Liver (tissue), 9 donors: ENCODE results near the gene TBL1X. TPM values are rescaled to one million over a fixed set of nuclear protein-coding genes. Genes with fewer than 3 reads are reported as not detected.
A peak's percentile ranks its signal among the peaks of the same experiment; 100 is the strongest.

Experiments used
- DNase-seq: peaks from one replicate; pipeline ENCODE4 v3.0.0-alpha.2; 2017; ENCODE audit warnings: low spot score
- H3K27ac ChIP-seq, 2 donors: one replicate each; pipeline ENCODE4 v1.7.0; 2013; ENCODE audit warnings: inconsistent platforms in 2 of 2, low read length in 2 of 2, control low read depth in 1 of 2, low read depth in 1 of 2, mild to moderate bottlenecking in 1 of 2
- H3K27me3 ChIP-seq, 4 donors: one replicate each; pipeline versions ENCODE4 v1.6.1 to v1.7.0; 2013; ENCODE audit warnings: low read length in 3 of 4, inconsistent platforms in 1 of 4, mild to moderate bottlenecking in 1 of 4, moderate library complexity in 1 of 4; ENCODE audit not compliant: control insufficient read depth in 4 of 4, insufficient read depth in 4 of 4
- H3K36me3 ChIP-seq, 4 donors: one replicate each; pipeline versions ENCODE4 v1.6.1 to v1.7.0; 2013; ENCODE audit warnings: low read length in 3 of 4, mild to moderate bottlenecking in 3 of 4, low read depth in 1 of 4, moderate library complexity in 1 of 4; ENCODE audit not compliant: control insufficient read depth in 4 of 4, insufficient read depth in 3 of 4
- H3K4me1 ChIP-seq, 4 donors: one replicate each; pipeline versions ENCODE4 v1.6.1 to v1.7.0; 2013; ENCODE audit warnings: low read length in 3 of 4, mild to moderate bottlenecking in 3 of 4, moderate library complexity in 1 of 4; ENCODE audit not compliant: control insufficient read depth in 4 of 4, insufficient read depth in 4 of 4
- H3K4me3 ChIP-seq, 3 donors: one replicate each; pipeline versions ENCODE4 v1.6.1 to v1.7.0; 2013; ENCODE audit warnings: low read length in 3 of 3, control low read depth in 1 of 3, low read depth in 1 of 3, mild to moderate bottlenecking in 1 of 3
- H3K9ac ChIP-seq, 2 donors: one replicate each; pipeline ENCODE4 v1.7.0; 2013; ENCODE audit warnings: low read length in 2 of 2, mild to moderate bottlenecking in 2 of 2, moderate library complexity in 2 of 2, control low read depth in 1 of 2, low read depth in 1 of 2
- H3K9me3 ChIP-seq, 4 donors: one replicate each; pipeline versions ENCODE4 v1.6.1 to v1.7.0; 2013; ENCODE audit warnings: low read length in 3 of 4; ENCODE audit not compliant: control insufficient read depth in 4 of 4
- EGR1 ChIP-seq, 2 donors: IDR thresholded peaks; 2 replicates each; pipeline ENCODE4 v1.6.1; 2016 to 2018; ENCODE audit warnings: antibody characterized with exemption in 2 of 2, low read depth in 2 of 2
- FOXA2 ChIP-seq: IDR thresholded peaks from 2 replicates; pipeline ENCODE4 v1.6.1; 2016; ENCODE audit warnings: antibody characterized with exemption
- GABPA ChIP-seq, 2 donors: IDR thresholded peaks in 1 of 2; conservative IDR thresholded peaks in 1 of 2; 2 replicates each; pipeline ENCODE4 v1.6.1; 2016; ENCODE audit warnings: antibody characterized with exemption in 2 of 2, mild to moderate bottlenecking in 1 of 2, moderate library complexity in 1 of 2
- HNF4A ChIP-seq, 2 donors: conservative IDR thresholded peaks; 2 replicates each; pipeline ENCODE4 v1.6.1; 2016; ENCODE audit warnings: antibody characterized with exemption in 2 of 2, mild to moderate bottlenecking in 2 of 2
- HNF4G ChIP-seq: IDR thresholded peaks from 2 replicates; pipeline ENCODE4 v1.6.1; 2016; ENCODE audit warnings: antibody characterized with exemption
- JUND ChIP-seq, 2 donors: IDR thresholded peaks; 2 replicates each; pipeline ENCODE4 v1.6.1; 2016; ENCODE audit warnings: antibody characterized with exemption in 2 of 2
- NR2F2 ChIP-seq: IDR thresholded peaks from 2 replicates; pipeline ENCODE4 v1.6.1; 2016; ENCODE audit warnings: antibody characterized with exemption
- RAD21 ChIP-seq, 2 donors: IDR thresholded peaks; 2 replicates each; pipeline ENCODE4 v1.6.1; 2016; ENCODE audit warnings: antibody characterized with exemption in 2 of 2, mild to moderate bottlenecking in 2 of 2
- RXRA ChIP-seq, 2 donors: IDR thresholded peaks; 2 replicates each; pipeline ENCODE4 v1.6.1; 2017 to 2018; ENCODE audit warnings: antibody characterized with exemption in 2 of 2, mild to moderate bottlenecking in 1 of 2
- TAF1 ChIP-seq: conservative IDR thresholded peaks from 2 replicates; pipeline ENCODE4 v1.6.1; 2016; ENCODE audit warnings: antibody characterized with exemption, mild to moderate bottlenecking
- YY1 ChIP-seq: IDR thresholded peaks from 2 replicates; pipeline ENCODE4 v1.6.1; 2016; ENCODE audit warnings: antibody characterized with exemption, mild to moderate bottlenecking
- WGBS: extraction: QIAGEN DNeasy Blood & Tissue Kit; methylation state at CpG from one replicate; pipeline ENCODE4 v1.1.7; 2013; 5-methylcytosine and 5-hydroxymethylcytosine counted together
- polyA plus RNA-seq, 2 donors: library from polyadenylated mRNA; stranded (reverse) in 1 of 2; unstranded in 1 of 2; fragments of 200-250 nt in 1 of 2; fragments of >200 nt in 1 of 2; fragmentation: Nextera tagmentation in 1 of 2; extraction: Ambion mirVana in 1 of 2; gene quantifications; one replicate each; pipeline versions ENCODE4 v1.2.1 to v1.2.3, GENCODE V29; 2013 to 2015
- total RNA-seq, 2 donors: library from RNA; depleted of rRNA; stranded (reverse); fragments of >200 nt; gene quantifications; one replicate each; pipeline ENCODE4 v1.2.3, GENCODE V29; 2014
- TF ChIP-seq, protein P1 (sequence below): IDR thresholded peaks from 2 replicates; pipeline ENCODE4 v1.6.1; 2016; ENCODE audit warnings: antibody characterized with exemption
- TF ChIP-seq, protein P2 (sequence below): IDR thresholded peaks from 2 replicates; pipeline ENCODE4 v1.6.1; 2016; ENCODE audit warnings: antibody characterized with exemption
- TF ChIP-seq, protein P3 (sequence below): fragments of 150-350 bp; IDR thresholded peaks from 2 replicates; pipeline ENCODE4 v1.5.1; 2017; ENCODE audit warnings: improper control_type of control experiment, low read depth, low read length; ENCODE audit not compliant: missing input control
- TF ChIP-seq, protein P4 (sequence below): IDR thresholded peaks from 2 replicates; pipeline ENCODE4 v1.6.1; 2016; ENCODE audit warnings: antibody characterized with exemption, mild to moderate bottlenecking
- donor health status: healthy.
- donor health status: healthy.
- donor health status: healthy.
- donor health status: healthy.
- donor health status: healthy.

TBL1X gene
- total and polyA plus RNA-seq, 4 donors: 11.2 to 15.1 (median 11.8) TPM

GRCh38 chrX:9651737-9652136 is 186.9 kb downstream of the TBL1X start:
- H3K27me3 ChIP-seq: no peaks in the 10 kb centered on the region
- no peak for TF ChIP-seq HNF4G
- H3K4me1 ChIP-seq: no peaks in the 10 kb centered on the region
- peaks cover 0 to 12% (median 1%) of the 10 kb centered on the region in 4 donors for H3K36me3 ChIP-seq
- no peak overlapping the region for H3K4me3 ChIP-seq
- no peak overlapping the region for H3K27ac ChIP-seq
- H3K9me3 ChIP-seq: no peaks in the 10 kb centered on the region
- no peak overlapping the region for H3K9ac ChIP-seq
- WGBS: 83% methylated on average over 9 of the region's 9 CpGs
- DNase-seq: no peak

GRCh38 chrX:9654929-9655328 is 190.1 kb downstream of the TBL1X start:
- H3K27me3 ChIP-seq: no peaks in the 10 kb centered on the region
- WGBS: 87% methylated on average over 13 of the region's 13 CpGs

DNA sequence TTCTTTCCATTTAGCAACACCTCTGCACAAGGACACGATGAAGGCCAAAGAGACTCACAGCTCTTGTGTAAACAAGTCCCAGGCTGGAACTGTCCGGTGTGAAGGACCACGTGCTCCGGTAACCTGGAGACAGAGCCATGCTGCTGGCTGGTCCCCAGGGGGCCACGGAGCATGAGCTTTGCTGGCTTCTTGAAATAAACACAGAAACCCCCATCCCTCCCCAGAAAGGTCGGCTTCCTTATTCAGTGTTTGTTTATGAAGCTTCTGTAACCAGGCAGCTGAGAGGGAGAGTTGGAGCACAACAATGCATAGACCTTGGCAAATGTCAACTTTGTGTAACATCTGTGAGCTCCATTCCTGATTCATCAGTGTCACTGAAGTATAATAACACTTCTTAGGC is 191.4 kb downstream of the TBL1X start:
- Histone ChIP-seq H3K9ac (no peak overlapping the region), H3K27ac (no peak overlapping the region), H3K4me3 (no peak overlapping the region), H3K36me3 (peaks cover 0 to 17% (median 4%) of the 10 kb centered on the region in 4 donors), H3K9me3 (no peaks in the 10 kb centered on the region), H3K4me1 (no peaks in the 10 kb centered on the region), H3K27me3 (no peaks in the 10 kb centered on the region)
- 65% methylated on average over 6 of the region's 6 CpGs for WGBS
- peak in 1 of 2 donors; percentile 16 for TF ChIP-seq RAD21 (IDR thresholded peaks at IDR 0.05)
- TF ChIP-seq EGR1 (IDR thresholded peaks at IDR 0.05; ENCODE audit: low read depth in 2 of 2): no peak
- DNase-seq: no peak

More at GRCh38 chrX:9654929-9655328, 190.1 kb downstream of the TBL1X start:
- DNase-seq: no peak
- no peaks in the 10 kb centered on the region for H3K4me1 ChIP-seq
- peaks cover 0 to 17% (median 3%) of the 10 kb centered on the region in 4 donors for H3K36me3 ChIP-seq
- TF ChIP-seq TAF1: no peak
- no peak for TF ChIP-seq RXRA (IDR thresholded peaks at IDR 0.05)
- H3K9ac ChIP-seq: no peak overlapping the region
- no peak overlapping the region for H3K27ac ChIP-seq
- H3K4me3 ChIP-seq: no peak overlapping the region
- no peaks in the 10 kb centered on the region for H3K9me3 ChIP-seq

- Histone ChIP-seq H3K27ac (no peak overlapping the region), H3K4me3 (no peak overlapping the region), H3K9me3 (no peaks in the 10 kb centered on the region), H3K4me1 (no peaks in the 10 kb centered on the region), H3K27me3 (no peaks in the 10 kb centered on the region), H3K9ac (no peak overlapping the region), H3K36me3 (peaks cover 0 to 18% (median 4%) of the 10 kb centered on the region in 4 donors)
- no peak for DNase-seq
- TF ChIP-seq HNF4G (no peak), YY1 (no peak), NR2F2 (no peak), HNF4A (conservative IDR thresholded peaks at IDR 0.05) (no peak), JUND (IDR thresholded peaks at IDR 0.05) (no peak), RXRA (IDR thresholded peaks at IDR 0.05) (no peak), FOXA2 (no peak), GABPA (IDR thresholded peaks at IDR 0.05 in 1 of 2, conservative IDR thresholded peaks at IDR 0.05 in 1 of 2) (no peak)
- TF ChIP-seq, protein P1, sequence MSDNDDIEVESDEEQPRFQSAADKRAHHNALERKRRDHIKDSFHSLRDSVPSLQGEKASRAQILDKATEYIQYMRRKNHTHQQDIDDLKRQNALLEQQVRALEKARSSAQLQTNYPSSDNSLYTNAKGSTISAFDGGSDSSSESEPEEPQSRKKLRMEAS: no peak
- TF ChIP-seq, protein P2, sequence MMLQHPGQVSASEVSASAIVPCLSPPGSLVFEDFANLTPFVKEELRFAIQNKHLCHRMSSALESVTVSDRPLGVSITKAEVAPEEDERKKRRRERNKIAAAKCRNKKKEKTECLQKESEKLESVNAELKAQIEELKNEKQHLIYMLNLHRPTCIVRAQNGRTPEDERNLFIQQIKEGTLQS: no peak
- TF ChIP-seq, protein P3, sequence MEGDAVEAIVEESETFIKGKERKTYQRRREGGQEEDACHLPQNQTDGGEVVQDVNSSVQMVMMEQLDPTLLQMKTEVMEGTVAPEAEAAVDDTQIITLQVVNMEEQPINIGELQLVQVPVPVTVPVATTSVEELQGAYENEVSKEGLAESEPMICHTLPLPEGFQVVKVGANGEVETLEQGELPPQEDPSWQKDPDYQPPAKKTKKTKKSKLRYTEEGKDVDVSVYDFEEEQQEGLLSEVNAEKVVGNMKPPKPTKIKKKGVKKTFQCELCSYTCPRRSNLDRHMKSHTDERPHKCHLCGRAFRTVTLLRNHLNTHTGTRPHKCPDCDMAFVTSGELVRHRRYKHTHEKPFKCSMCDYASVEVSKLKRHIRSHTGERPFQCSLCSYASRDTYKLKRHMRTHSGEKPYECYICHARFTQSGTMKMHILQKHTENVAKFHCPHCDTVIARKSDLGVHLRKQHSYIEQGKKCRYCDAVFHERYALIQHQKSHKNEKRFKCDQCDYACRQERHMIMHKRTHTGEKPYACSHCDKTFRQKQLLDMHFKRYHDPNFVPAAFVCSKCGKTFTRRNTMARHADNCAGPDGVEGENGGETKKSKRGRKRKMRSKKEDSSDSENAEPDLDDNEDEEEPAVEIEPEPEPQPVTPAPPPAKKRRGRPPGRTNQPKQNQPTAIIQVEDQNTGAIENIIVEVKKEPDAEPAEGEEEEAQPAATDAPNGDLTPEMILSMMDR: no peak
- TF ChIP-seq, protein P4, sequence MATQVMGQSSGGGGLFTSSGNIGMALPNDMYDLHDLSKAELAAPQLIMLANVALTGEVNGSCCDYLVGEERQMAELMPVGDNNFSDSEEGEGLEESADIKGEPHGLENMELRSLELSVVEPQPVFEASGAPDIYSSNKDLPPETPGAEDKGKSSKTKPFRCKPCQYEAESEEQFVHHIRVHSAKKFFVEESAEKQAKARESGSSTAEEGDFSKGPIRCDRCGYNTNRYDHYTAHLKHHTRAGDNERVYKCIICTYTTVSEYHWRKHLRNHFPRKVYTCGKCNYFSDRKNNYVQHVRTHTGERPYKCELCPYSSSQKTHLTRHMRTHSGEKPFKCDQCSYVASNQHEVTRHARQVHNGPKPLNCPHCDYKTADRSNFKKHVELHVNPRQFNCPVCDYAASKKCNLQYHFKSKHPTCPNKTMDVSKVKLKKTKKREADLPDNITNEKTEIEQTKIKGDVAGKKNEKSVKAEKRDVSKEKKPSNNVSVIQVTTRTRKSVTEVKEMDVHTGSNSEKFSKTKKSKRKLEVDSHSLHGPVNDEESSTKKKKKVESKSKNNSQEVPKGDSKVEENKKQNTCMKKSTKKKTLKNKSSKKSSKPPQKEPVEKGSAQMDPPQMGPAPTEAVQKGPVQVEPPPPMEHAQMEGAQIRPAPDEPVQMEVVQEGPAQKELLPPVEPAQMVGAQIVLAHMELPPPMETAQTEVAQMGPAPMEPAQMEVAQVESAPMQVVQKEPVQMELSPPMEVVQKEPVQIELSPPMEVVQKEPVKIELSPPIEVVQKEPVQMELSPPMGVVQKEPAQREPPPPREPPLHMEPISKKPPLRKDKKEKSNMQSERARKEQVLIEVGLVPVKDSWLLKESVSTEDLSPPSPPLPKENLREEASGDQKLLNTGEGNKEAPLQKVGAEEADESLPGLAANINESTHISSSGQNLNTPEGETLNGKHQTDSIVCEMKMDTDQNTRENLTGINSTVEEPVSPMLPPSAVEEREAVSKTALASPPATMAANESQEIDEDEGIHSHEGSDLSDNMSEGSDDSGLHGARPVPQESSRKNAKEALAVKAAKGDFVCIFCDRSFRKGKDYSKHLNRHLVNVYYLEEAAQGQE: no peak
- WGBS: 95% methylated on average over 3 of the region's 3 CpGs
Measured at GRCh38 chrX:9656871-9657270, 192.0 kb downstream of the TBL1X start.
